HG02798 (cell line): ENCODE data around the gene DZIP1.

Experiments used
- ATAC-seq: cut with Tn5 transposase; IDR thresholded peaks from one replicate; pipeline ENCODE4 v1.9.1; 2021; ENCODE audit warnings: mild to moderate bottlenecking; ENCODE audit not compliant: unreplicated experiment, poor library complexity

Gene DZIP1

DNA sequence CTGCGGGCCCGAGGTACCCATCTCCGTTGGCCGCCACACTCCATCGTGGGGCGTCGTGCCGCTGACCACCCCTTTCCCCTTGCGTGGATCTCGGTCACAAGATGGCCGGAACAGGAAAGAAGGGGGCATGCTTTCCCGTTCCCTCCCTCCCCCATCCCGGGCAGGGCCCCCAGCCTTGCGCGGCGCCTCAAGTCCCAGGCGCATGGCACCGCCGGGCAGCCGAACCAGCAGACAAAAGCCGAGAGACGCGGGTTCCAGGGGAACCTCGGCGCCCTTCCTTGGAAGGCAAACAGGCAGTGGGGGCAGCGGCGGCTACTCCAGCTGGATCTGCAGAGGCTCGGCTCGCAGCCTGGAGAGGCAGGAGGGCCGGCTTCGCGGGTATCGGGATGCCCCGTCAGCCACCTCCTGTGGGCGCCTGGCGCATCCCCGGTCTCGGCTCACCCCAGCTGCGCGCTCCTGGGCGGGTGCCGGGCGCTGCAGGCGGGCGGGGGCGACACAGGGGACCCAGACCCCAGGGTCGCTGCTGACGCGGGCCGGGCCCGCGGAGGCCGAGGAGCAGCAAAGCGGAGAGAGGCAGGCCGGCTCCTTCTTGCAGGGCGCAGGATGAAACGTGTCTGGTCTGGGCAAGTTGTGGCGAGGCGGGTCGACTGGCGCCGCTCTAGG lies 439 bp downstream of the DZIP1 start:
- peak; percentile 37 for ATAC-seq

GRCh38 chr13:95643571-95643935 lies 953 bp downstream of the DZIP1 start:
- no peak for ATAC-seq

DNA sequence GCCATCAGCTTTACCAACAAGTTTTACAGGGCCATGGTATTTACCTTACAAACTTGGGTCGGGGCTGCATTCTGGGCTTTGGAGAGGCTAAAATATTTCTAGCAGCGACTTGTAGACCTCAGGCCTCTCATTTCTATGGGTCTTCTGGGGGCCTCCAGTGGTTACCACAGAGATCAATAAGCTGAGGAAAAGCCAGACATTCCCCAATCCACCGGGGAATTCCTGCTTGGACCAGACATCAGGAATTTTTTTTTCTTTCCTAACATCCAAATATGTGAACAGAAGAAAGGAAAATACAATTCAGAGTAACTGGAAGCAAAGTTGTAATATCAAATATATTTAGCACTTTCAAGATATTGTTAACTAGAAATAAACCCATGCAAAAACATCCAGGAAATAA lies 1.5 kb downstream of the DZIP1 start:
- no peak for ATAC-seq

- no peak for ATAC-seq
Measured at GRCh38 chr13:95642028-95642621, 2.4 kb downstream of the DZIP1 start.

- ATAC-seq: no peak
Measured at GRCh38 chr13:95641291-95642027, 3.0 kb downstream of the DZIP1 start.

DNA sequence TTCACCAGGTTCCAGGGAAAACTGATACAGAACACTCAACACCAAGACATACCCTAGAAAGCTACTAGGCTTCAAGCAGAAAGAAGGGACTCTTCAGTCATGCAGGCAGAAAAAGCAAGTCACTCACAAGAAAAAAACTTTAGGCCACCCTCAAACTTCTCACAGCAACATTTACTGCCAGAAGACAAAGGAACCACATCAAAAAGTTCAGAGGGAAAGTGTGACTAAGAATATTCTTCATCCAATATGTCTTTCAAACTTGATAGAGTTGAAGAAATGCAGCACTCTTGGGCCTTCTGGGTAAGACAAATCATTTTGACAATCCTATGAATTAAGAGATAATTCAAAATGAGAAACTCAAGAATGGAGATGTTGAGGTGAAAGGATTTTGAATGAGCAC lies 7.7 kb downstream of the DZIP1 start:
- no peak for ATAC-seq

- ATAC-seq: no peak
Measured at GRCh38 chr13:95630593-95630992, 13.9 kb downstream of the DZIP1 start.

- ATAC-seq: no peak
Measured at GRCh38 chr13:95629071-95629470, 15.4 kb downstream of the DZIP1 start.

DNA sequence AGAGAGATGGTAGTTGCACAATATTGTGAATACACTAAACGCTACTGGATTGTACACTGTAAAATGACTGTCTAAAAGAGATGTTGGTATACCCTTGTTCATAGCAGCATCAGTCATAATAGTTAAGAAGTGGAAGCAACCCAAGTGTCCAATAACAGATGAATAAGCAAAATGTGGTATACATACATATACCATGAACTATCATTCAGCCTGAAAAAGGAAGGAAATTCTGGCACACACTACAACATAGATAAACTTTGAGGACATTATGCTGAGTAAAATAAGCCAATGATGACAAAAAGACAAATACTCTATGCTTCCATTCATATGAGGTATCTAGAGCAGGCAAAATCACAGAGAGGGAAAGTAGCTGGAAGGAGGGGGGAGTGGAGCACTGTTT lies 16.0 kb downstream of the DZIP1 start:
- ATAC-seq: no peak

DNA sequence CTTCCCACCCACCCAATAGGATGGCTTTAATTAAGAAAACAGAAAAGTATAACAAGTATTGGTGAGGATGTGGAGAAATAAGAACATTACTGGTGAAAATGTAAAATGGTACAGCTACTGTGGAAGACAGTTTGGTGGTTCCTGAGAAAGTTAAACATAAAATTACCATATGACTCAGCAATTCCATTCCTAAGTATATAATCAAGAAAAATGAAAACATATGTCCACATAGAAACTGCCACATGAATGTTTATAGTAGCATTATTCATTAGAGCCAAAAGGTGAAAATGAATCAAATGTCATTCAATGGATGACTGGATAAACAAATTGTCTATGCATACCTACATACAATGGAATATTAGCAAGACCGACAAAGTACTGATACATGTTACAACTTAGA lies 16.9 kb downstream of the DZIP1 start:
- no peak for ATAC-seq

GRCh38 chr13:95626768-95627167 lies 17.7 kb downstream of the DZIP1 start:
- no peak for ATAC-seq

GRCh38 chr13:95624020-95624419 lies 20.5 kb downstream of the DZIP1 start:
- ATAC-seq: peak; percentile 65

DNA sequence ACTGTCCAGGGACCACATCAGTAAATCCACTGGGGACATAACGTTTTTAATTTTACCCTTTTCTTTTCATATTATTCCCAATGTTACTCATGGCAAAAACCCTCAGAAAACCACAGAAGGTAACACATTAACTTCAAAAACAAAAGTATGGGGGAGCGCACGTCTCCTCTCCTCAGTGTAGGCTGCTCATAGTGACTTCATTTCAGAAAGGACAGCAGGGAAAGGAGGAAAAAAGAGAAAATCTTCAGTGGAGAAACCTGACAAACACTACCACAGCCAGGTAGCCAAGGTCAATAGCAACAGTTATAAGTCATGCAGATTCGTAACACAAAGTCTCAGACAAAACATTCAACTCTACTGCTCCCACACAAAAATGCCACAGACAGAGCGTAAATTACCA lies 21.4 kb downstream of the DZIP1 start:
- ATAC-seq: no peak

DNA sequence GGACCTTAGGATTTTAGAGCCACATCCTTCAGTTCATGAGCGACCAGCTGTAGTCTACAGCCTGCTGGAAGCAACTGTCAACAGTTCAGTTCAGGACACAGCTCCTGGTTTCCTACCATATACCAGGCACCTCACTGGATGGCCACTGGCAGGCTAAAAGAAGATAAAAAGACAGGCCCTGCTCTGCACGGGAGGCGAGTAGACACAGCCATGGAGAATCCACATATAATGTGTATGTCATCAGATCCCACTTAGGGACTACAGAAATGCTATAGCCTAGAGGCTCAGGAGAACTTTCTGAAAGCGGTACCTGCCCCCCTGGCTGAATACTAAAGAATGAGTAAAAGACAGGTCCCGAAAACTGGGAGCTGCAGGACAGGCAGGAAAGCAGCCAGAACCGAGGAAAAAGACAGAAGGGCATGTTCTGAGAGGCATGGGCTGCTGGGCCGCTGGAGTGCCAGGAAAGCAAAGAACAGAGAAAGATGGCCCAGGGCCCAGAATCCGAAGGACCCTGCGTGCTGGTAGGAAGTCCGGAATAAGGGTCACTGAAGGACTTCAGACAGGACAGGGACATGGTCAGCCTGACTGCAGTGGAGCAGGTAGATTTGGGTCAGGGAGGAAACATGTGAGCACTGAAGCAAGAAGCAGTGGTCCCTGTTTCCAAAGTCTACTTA lies 23.5 kb downstream of the DZIP1 start:
- no peak for ATAC-seq

- no peak for ATAC-seq
Measured at GRCh38 chr13:95620030-95620824, 24.3 kb downstream of the DZIP1 start.

DNA sequence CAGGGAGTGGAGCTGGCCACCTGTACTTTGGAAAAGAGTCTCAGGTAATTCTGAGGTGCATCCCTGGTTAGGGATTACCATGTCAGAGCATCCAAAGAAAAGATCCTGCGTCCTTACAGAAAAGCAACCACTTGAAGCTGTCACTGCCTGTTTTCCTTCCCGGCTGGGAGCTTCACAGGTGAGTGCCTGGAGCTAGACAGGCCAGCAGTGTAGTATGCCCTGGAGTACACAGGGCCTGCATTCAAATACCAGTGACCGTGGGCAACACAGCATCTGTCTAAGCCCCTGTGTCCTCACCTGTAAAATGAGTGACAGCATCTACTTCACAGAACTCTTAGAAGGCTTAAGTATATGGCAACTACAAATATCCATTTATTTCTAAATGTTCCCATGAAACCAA lies 29.0 kb downstream of the DZIP1 start:
- no peak for ATAC-seq

GRCh38 chr13:95614641-95615245 lies 29.8 kb downstream of the DZIP1 start:
- no peak for ATAC-seq

GRCh38 chr13:95608640-95609323 lies 35.7 kb downstream of the DZIP1 start:
- peak; percentile 69 for ATAC-seq

GRCh38 chr13:95607366-95607765 lies 37.1 kb downstream of the DZIP1 start:
- ATAC-seq: no peak
